H1 (cell line): Measurements from ENCODE around the gene EPB41L4A.

ENCODE experiments used
- CREB1 ChIP-seq: IDR thresholded peaks from 2 replicates; pipeline ENCODE4 v1.6.1; 2012; ENCODE audit warnings: inconsistent platforms
- EGR1 ChIP-seq: IDR thresholded peaks from 2 replicates; pipeline ENCODE4 v1.6.1; 2011; ENCODE audit warnings: low read depth, low read length, borderline replicate concordance
- EZH2 ChIP-seq: fragments of 200-600 bp; sonication (generic); IDR thresholded peaks from 2 replicates; pipeline ENCODE4 v1.7.1; 2012; ENCODE audit warnings: low read depth, mild to moderate bottlenecking, moderate library complexity, low read length, inconsistent platforms; ENCODE audit not compliant: severe bottlenecking
- HDAC2 ChIP-seq, 2 experiments: fragments of 300-600 bp in 1 of 2; sonication (generic) in 1 of 2; IDR thresholded peaks; 2 replicates each; pipeline ENCODE4 v1.6.1; 2011 to 2012; ENCODE audit warnings: low read depth in 2 of 2, low read length in 2 of 2, mild to moderate bottlenecking in 2 of 2, moderate library complexity in 2 of 2, borderline replicate concordance in 1 of 2, inconsistent platforms in 1 of 2
- JUN ChIP-seq: IDR thresholded peaks from 2 replicates; pipeline ENCODE4 v1.6.1; 2011; ENCODE audit warnings: low read depth, mild to moderate bottlenecking, improper control_type of control experiment, low read length
- JUND ChIP-seq: IDR thresholded peaks from 2 replicates; pipeline ENCODE4 v1.6.1; 2011; ENCODE audit warnings: mild to moderate bottlenecking, improper control_type of control experiment, low read length
- POLR2A ChIP-seq, 2 experiments: IDR thresholded peaks; 1 replicate in 1 of 2; 2 replicates in 1 of 2; pipeline ENCODE4 v1.6.1; 2011; ENCODE audit warnings: low read depth in 2 of 2, low read length in 2 of 2, mild to moderate bottlenecking in 2 of 2; ENCODE audit errors: control extremely low read depth in 1 of 2
- RAD21 ChIP-seq, 2 experiments: IDR thresholded peaks in 1 of 2; conservative IDR thresholded peaks in 1 of 2; 2 replicates each; pipeline ENCODE4 v1.6.1; 2011; ENCODE audit warnings: low read depth in 2 of 2, low read length in 2 of 2, improper control_type of control experiment in 1 of 2, inconsistent platforms in 1 of 2, mild to moderate bottlenecking in 1 of 2, moderate library complexity in 1 of 2
- RFX5 ChIP-seq: IDR thresholded peaks from 2 replicates; pipeline ENCODE4 v1.6.1; 2011; ENCODE audit warnings: low read depth, low read length, improper control_type of control experiment, borderline replicate concordance
- RNF2 ChIP-seq: fragments of 200-900, 300-1000 bp; sonication (generic); IDR thresholded peaks from 2 replicates; pipeline ENCODE4 v1.7.1; 2016; ENCODE audit warnings: borderline replicate concordance, low read depth, mild to moderate bottlenecking, antibody characterized with exemption, low read length; ENCODE audit not compliant: poor library complexity, severe bottlenecking; ENCODE audit errors: missing control alignments
- TAF1 ChIP-seq: IDR thresholded peaks from 2 replicates; pipeline ENCODE4 v1.6.1; 2011; ENCODE audit warnings: mild to moderate bottlenecking, low read depth, low read length
- TF ChIP-seq, protein P1 (sequence below): IDR thresholded peaks from 2 replicates; pipeline ENCODE4 v1.6.1; 2012; ENCODE audit warnings: inconsistent platforms
- TF ChIP-seq, protein P2 (sequence below): IDR thresholded peaks from 2 replicates; pipeline ENCODE4 v1.6.1; 2012; ENCODE audit warnings: low read length, inconsistent platforms
- TF ChIP-seq, protein P3 (sequence below), 3 experiments: IDR thresholded peaks; 1 replicate in 2 of 3; 2 replicates in 1 of 3; pipeline versions ENCODE4 v1.5.1 to v1.6.1; 2011; ENCODE audit warnings: low read length in 3 of 3, mild to moderate bottlenecking in 3 of 3, inconsistent platforms in 2 of 3, low read depth in 1 of 3, moderate library complexity in 1 of 3; ENCODE audit not compliant: insufficient read depth in 1 of 3; ENCODE audit errors: control extremely low read depth in 1 of 3

DNA sequence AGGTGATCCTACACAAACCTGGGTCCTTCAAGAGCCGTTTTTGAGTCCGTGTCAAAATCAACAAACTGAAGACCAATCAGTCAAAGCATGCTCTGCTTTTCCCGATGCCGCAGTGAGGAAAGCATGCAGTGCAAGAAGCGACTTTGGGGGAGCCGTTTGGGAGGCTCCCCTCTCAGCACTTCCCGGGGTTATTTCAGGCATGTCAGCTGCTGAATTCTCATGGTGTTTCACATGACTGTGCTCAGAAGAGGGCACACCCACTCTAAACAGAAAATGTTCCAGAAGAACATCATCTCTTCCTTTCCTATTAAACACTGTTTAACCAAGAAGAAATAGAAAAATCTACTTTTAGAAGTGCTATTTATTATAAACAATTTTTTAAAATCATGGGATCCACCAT is 125.5 kb downstream of the EPB41L4A start:
- no peak for TF ChIP-seq CREB1
- TF ChIP-seq POLR2A (IDR thresholded peaks at IDR 0.05; ENCODE audit: control extremely low read depth in 1 of 2, low read depth in 2 of 2, low read length in 2 of 2), result no peak
- no peak for TF ChIP-seq EZH2
- no peak for TF ChIP-seq HDAC2 (IDR thresholded peaks at IDR 0.05; ENCODE audit: borderline replicate concordance in 1 of 2, low read depth in 2 of 2, low read length in 2 of 2)
- TF ChIP-seq, protein P1, sequence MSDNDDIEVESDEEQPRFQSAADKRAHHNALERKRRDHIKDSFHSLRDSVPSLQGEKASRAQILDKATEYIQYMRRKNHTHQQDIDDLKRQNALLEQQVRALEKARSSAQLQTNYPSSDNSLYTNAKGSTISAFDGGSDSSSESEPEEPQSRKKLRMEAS, result no peak
- TF ChIP-seq, protein P2, sequence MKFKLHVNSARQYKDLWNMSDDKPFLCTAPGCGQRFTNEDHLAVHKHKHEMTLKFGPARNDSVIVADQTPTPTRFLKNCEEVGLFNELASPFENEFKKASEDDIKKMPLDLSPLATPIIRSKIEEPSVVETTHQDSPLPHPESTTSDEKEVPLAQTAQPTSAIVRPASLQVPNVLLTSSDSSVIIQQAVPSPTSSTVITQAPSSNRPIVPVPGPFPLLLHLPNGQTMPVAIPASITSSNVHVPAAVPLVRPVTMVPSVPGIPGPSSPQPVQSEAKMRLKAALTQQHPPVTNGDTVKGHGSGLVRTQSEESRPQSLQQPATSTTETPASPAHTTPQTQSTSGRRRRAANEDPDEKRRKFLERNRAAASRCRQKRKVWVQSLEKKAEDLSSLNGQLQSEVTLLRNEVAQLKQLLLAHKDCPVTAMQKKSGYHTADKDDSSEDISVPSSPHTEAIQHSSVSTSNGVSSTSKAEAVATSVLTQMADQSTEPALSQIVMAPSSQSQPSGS, result no peak
- TF ChIP-seq, protein P3, sequence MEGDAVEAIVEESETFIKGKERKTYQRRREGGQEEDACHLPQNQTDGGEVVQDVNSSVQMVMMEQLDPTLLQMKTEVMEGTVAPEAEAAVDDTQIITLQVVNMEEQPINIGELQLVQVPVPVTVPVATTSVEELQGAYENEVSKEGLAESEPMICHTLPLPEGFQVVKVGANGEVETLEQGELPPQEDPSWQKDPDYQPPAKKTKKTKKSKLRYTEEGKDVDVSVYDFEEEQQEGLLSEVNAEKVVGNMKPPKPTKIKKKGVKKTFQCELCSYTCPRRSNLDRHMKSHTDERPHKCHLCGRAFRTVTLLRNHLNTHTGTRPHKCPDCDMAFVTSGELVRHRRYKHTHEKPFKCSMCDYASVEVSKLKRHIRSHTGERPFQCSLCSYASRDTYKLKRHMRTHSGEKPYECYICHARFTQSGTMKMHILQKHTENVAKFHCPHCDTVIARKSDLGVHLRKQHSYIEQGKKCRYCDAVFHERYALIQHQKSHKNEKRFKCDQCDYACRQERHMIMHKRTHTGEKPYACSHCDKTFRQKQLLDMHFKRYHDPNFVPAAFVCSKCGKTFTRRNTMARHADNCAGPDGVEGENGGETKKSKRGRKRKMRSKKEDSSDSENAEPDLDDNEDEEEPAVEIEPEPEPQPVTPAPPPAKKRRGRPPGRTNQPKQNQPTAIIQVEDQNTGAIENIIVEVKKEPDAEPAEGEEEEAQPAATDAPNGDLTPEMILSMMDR (IDR thresholded peaks at IDR 0.05; ENCODE audit: control extremely low read depth in 1 of 3, insufficient read depth in 1 of 3, low read depth in 1 of 3, low read length in 3 of 3), result no peak
- TF ChIP-seq RAD21 (IDR thresholded peaks at IDR 0.05 in 1 of 2, conservative IDR thresholded peaks at IDR 0.05 in 1 of 2; ENCODE audit: low read depth in 2 of 2, low read length in 2 of 2), result no peak
- no peak for TF ChIP-seq EGR1
- no peak for TF ChIP-seq TAF1
- no peak for TF ChIP-seq JUN
- TF ChIP-seq JUND, result no peak
- TF ChIP-seq RNF2, result no peak
- no peak for TF ChIP-seq RFX5
